GM12801 (cell line): ENCODE results near the gene TDRD10.

Experiments used
- TF ChIP-seq, protein P1 (sequence below): IDR thresholded peaks from one replicate; pipeline ENCODE4 v1.5.1; 2011; ENCODE audit warnings: control low read depth; ENCODE audit not compliant: insufficient read length; ENCODE audit errors: extremely low read depth

The TDRD10 gene

DNA sequence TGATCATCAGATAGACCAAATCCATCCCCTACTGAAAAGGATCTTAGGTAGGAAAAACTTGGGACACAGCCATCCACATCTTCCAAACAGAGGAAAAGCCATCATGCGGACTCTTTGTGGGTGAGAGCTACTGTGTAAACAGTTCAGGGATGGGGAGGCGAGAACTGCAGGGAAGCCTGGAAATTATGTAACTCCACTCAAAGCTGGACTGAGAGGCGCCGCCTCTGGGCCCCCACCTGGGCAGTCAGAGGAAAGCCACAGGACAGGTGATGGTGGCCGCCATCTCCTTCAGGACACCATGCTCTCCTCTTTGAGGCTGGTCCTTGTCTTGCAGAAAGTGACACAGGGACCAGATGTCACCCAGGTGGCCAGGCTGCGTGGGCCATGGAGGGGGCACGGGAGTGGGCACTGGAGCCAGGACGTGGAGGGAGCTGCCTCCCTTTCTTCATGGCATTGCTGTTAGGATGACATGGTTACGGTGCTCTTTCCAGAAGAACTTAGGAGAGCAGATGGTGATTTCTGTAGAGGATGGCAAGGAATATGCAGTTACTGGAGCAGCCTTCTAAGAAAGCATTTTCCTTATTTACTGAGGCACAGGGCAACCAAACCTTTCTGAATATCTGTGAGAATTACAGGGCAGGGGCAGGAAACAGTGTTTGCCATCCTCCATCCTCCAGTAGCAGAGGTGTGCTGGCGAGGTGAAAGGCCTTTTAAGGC, 32.0 kb upstream of the TDRD10 start:
- TF ChIP-seq, protein P1, sequence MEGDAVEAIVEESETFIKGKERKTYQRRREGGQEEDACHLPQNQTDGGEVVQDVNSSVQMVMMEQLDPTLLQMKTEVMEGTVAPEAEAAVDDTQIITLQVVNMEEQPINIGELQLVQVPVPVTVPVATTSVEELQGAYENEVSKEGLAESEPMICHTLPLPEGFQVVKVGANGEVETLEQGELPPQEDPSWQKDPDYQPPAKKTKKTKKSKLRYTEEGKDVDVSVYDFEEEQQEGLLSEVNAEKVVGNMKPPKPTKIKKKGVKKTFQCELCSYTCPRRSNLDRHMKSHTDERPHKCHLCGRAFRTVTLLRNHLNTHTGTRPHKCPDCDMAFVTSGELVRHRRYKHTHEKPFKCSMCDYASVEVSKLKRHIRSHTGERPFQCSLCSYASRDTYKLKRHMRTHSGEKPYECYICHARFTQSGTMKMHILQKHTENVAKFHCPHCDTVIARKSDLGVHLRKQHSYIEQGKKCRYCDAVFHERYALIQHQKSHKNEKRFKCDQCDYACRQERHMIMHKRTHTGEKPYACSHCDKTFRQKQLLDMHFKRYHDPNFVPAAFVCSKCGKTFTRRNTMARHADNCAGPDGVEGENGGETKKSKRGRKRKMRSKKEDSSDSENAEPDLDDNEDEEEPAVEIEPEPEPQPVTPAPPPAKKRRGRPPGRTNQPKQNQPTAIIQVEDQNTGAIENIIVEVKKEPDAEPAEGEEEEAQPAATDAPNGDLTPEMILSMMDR, result no peak

DNA sequence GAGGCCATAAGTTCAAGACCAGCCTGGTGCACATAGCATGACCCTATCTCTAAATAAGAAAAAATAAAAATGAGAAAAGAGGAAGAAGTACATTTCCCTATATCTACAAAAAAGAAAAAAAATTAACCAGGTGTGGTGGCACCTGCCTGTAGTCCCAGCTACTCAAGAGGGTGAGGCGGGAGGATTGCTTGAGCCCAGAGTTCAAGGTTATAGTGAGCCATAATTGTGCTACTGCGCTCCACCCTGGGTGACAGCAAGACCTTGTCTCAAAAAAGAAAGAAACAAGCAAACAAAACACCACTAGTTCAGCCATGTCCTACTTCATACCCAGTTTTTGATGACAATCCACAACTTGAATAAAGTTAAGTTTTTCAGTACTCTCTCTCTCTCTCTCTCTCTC, 30.7 kb upstream of the TDRD10 start:
- TF ChIP-seq, protein P1, result no peak

DNA sequence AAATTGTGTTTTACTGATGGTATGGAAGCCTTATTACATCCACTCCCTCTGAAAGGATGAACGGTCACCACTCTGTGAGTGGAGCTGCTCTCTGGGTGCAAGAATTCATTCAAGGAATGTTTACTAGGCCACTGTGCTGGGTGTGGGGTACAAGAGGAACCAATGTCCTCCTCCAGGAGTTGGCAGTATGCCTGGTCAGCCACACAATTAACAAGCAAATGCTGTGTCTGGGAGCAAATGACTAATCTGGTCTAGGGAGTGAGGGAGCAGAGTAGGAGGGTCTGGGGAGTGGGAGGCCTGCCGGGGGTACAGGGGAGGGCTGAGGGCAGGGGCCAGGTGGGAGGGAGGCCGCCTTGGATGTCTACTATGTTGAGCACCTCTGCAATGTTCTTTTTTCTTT, 27.2 kb upstream of the TDRD10 start:
- TF ChIP-seq, protein P1, result no peak

DNA sequence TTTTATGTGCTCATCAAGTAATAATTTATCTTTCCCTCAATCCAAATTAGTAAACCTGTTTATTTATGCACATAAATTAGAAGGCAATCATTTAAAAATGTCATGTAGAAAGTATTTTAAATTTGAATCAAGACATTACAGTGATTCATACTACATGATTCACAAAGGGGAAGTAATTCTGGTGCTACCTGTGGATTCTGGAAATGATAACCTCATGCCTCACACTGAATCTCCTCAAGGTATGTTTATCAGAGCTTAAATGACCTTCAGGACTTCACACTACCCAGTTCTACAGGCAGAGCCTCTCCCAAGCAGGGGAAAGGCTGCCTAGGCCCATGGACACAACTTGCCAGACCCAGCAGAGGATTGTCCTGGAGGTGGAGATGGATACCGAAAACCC, 25.2 kb upstream of the TDRD10 start:
- TF ChIP-seq, protein P1, result no peak

DNA sequence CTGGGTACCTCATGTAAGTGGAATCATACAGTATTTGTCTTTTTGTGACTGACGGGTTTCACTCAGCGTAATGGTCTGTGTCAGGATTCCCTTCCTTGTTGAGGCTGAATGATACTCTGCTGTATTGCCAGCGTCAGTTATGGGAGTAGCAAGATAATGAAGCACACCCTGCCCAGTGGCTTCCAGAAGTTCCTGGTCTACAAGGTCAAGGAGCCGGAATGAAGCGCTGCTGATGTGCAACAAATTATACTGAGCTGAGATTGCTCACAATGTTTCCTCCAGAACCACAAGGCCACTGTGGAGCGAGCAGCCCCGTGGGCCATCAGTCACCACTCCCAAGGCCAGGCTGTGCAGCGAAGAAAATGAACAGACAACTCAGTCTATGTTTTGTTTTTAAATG, 24.0 kb upstream of the TDRD10 start:
- TF ChIP-seq, protein P1, result no peak

DNA sequence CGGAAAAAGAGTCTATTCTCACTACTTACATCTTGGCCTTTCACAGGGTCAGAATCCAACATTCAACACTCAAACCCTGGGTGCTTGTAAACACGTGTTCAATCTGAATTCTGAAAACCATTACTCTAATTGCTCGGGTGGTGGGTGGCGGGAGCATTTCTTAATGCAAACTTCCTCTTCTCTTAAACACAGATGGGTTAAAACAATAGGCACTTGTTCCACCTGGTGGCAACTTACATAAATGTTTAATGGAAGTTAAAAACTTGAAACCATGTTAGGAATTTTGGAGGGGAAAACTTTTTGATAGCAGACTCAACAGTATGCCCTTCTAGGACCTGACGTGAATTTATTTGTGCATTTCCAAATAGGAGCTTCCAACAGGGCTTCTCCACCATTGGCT, 23.4 kb upstream of the TDRD10 start:
- TF ChIP-seq, protein P1, result no peak

DNA sequence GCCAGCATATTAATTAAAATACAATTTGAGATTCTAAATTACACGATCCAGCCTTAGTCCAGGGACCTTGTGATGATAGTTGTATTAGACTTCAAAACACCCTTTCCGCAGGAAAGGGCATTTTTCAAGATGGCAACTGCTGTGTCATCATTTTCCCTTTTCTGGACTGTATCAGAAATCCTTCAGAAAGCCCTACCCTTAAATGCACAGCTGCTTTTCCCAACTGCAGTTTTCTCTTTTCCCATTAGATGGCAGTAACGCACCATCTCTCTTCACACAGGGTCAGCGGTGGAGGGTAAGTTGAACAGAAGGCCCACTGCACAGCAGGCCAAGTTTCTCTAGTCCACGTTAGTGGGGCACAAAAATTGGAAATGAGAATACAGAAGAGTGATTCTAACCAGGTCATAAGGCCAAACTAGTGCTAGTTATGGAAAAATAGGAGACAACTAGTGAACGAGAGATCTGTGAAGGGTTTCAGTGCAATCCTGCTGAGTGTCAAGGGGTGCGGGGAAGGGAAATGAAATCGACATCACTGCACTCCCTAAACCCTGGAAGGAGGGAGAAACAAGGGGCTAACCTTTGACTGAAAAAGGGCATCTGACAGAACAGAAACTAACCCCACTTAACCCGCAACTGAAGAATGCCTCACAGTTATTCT, 22.1 kb upstream of the TDRD10 start:
- TF ChIP-seq, protein P1, result peak; percentile 89
